OCI-M2 (cell line): ENCODE data around the gene FADS6.

ENCODE experiments used
- DNase-seq: peaks from one replicate; lab custom pipeline; 2025; ENCODE audit not compliant: unreplicated experiment; lab: John Stamatoyannopoulos, UW

Gene FADS6

GRCh38 chr17:74855323-74855722, 38.1 kb downstream of the FADS6 start:
- DNase-seq = no peak

GRCh38 chr17:74854792-74855191, 38.6 kb downstream of the FADS6 start:
- no peak for DNase-seq

DNA sequence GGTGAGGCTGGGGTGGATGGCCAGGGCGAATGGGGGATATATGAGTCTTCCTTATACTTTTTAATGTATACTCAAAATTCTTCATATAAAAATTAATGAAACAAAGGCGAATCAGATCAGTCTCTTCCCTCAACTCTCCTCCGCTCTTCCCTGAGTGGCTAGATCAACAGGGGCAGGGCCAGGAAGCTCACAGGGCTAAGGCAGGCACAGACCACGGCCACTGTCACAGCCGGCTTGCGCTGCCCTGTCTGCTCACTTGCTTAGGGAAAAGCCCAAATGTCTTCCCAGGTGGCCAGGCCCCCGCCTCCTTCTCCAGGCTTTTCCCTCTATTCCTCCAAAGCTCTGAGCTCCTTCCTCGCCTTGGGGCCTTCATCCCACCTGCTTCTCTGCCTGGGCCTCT, 39.8 kb downstream of the FADS6 start:
- no peak for DNase-seq

DNA sequence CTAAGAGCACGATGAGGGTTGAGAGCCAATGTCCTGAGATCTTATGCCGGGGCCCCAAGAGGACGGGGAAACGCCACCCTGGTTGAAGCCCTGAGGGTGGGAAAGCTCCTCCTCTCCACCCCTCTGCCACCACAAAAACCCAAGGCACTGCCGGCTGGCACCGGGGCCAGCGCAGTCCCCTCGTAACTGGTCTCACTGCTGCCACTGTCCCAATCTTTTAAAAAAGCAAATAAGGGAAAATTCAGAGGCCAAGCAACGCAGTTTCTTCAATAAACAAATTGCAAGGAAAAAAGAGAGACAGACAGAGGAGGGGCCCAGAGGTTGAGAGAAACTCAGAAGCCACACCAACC, 40.4 kb downstream of the FADS6 start:
- no peak for DNase-seq

DNA sequence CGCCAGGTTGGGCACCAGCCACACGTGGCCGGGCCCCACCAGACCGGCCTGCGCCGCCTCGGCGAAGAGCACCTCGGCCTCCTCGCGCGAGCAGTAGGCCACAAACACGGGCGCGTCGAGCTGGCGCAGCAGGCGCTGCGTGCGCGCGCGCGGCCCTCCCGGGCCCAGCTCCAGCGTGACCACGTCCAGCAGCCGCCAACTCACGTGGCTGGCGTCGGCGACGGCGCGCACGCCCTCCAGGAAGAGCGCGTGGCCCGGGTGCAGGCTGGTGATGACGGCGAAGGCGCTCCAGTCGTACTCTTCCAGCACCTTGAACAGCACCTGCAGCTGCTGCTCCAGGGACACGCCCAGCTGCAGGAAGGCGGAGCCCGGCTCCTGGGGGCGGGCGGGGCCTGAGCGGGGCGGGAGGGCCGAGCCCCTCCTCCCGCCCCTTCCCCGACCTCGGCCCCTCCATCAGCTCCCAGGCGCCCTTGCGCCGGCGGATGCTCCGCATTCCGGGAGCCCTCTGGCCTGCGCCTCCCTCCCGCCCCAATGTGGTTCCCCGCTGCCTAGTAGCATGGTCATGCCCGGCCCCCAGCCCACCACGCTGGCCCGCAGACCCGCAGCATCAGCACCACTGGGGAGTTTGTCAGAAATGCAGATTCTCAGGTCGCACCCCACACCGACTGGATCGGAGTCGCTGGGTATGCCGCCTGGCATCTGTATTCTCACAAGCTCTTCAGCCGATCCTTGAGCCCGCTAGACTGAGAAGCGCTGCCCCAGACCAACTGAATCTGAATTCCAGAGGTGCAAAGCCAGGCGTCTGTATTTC, 41.0 kb downstream of the FADS6 start:
- no peak for DNase-seq

GRCh38 chr17:74851612-74852236, 41.7 kb downstream of the FADS6 start:
- DNase-seq = no peak

GRCh38 chr17:74850914-74851313, 42.5 kb downstream of the FADS6 start:
- no peak for DNase-seq

- no peak for DNase-seq
Observed at GRCh38 chr17:74850310-74850709, 43.1 kb downstream of the FADS6 start.

- DNase-seq = no peak
Observed at GRCh38 chr17:74848656-74849399, 44.6 kb downstream of the FADS6 start.

GRCh38 chr17:74846621-74847020, 46.8 kb downstream of the FADS6 start:
- no peak for DNase-seq

GRCh38 chr17:74843352-74843627, 50.1 kb downstream of the FADS6 start:
- DNase-seq = no peak

DNA sequence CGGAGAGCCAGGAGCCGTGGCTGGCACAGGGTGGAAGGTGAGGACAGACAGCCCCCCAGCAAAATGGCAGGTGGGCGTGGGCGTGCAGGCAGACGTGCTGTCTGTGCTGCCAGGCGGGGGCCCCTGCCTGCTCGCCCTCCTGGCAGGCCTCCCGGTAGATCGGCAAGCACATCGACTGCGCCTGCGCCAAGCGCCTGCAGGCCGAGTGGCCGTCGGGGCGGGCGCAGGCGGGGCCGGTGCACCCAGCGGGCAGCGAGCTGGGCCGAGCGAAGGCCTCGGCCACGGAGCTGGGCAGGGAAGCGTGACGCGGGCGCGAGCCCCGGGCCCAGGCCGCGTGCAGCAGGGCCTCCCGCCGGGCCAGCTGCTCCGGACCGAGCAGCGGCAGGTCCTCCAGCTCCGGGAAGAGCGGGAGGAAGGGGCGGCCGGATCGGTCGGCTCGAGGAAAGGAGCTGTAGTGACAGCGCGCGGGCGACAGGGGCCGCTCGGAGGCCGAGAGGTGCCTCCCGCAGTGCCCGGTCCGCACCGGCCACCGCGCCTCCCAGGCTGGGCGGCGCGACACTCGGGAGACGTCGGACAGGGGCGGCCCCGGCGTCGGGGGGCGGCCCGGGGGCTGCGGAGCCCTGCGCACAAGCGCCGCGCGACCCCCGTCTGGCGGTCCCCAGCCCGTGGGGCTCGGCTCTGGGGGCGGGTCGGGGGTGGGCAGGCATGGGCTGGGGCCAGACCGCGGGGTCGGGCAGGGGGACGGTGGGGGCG, 50.7 kb downstream of the FADS6 start:
- no peak for DNase-seq

DNA sequence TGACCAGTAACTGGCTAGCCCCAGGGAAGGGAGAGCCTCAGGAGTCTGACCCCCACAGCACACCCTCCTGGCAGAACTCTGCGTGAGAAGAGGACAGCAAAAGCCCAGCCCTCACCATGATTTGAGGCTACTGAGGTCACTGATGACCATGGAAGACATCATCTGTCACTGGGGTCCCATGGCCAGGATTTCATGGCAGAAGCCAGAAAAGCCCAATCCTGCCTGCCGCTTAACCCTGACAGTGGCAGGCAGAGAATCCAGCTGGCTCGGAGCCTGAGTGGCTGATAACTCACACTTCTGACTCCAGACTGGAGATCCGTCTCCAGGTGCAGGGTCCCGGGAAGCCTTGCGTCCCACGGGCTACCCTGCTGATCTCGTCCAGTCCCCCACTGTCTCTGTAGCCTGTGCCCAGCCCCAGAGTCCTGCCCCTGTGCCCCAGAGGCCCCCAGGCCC, 51.3 kb downstream of the FADS6 start:
- no peak for DNase-seq

- DNase-seq = no peak
Observed at GRCh38 chr17:74840989-74841666, 52.3 kb downstream of the FADS6 start.

DNA sequence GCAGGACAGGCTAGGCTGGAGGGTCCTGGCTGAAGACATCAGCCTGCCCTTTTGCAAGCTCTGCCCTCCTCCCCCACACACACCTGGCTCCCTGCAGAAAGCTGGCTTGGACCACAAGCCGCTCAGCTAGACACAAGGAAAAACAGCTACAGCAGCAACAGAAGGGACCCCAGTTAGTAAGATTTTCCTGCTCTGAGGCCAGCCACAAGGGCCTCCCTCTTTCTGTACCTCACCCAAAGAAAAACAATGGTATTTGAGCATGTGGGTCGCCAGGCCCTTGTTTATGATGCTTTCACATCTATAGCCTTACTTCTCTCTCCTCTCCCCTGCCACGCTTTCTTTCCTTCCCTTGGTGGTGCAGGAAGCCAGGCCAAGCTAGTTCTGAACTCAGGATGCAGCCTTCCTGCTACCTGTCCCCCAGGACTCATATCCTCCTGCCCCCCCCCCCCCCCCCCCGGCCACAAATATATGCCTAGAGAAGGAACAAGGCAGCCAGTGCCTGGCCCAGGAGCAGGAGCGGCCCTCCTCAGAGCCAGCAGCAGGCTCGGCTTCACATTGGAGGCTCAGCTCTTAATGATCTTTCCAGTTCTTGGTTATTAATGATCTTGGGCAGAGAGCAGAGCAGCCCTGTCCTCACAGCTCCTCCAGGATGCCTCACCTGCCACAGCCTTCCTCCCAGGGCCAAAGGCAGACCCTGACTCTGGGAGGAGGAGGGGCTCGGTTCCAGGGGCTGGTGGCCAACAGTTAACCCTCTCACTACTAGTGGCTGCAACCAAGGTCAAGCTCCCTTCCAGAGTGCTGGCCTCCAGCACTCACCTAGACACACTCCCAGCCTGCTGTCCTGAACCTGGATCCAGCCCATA, 53.2 kb downstream of the FADS6 start:
- DNase-seq = no peak

GRCh38 chr17:74838274-74838673, 55.2 kb downstream of the FADS6 start:
- DNase-seq = no peak

DNA sequence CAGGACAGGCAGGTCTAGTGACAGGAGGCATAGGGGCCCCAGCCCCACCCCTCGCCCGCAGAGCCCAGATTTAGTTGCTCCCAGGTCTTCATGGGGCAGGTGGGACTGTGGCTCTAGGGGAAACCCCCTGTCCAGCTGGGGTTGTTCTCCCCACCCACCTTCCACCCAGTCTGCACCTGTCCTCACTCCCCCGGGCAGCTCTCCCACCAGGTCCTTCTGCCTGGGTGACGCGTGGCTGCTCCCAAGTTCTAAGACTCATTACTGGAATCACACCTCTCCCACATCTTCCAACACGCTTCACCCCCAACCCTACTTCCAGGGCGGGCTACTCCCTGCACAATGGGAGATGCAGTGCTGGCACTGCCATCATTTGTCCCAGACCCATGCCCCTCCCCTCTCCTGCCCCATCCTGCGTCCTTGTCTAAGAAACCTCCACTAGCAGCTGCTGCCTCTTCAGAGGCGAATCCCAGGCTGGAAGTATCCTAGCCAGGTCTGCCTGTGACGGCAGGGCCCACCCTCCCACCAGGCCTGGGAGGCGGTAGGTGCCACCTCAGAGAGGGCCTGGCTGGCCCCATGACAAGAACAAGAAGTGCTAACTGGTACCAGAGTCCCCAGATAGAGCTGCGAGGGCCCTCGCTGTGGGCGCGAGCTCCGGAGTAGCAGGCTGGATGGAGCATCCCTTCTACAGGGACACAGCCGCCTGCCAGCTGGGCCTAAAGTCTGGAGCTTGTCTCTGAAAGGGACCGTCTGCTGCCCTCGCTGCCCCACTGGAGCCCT, 56.6 kb downstream of the FADS6 start:
- DNase-seq = no peak

GRCh38 chr17:74836191-74836590, 57.2 kb downstream of the FADS6 start:
- DNase-seq = no peak
